ENCODE results near the gene RAPGEF1.

The RAPGEF1 gene

GRCh38 chr9:131748411-131748955 lies 8.6 kb upstream of the RAPGEF1 start:
- no peak for DNase-seq

- DNase-seq: no peak
Observed at GRCh38 chr9:131747352-131747751, 7.5 kb upstream of the RAPGEF1 start.

- DNase-seq: no peak
Observed at GRCh38 chr9:131745610-131746009, 5.7 kb upstream of the RAPGEF1 start.

- DNase-seq: no peak
Observed at GRCh38 chr9:131744720-131745201, 4.9 kb upstream of the RAPGEF1 start.

DNA sequence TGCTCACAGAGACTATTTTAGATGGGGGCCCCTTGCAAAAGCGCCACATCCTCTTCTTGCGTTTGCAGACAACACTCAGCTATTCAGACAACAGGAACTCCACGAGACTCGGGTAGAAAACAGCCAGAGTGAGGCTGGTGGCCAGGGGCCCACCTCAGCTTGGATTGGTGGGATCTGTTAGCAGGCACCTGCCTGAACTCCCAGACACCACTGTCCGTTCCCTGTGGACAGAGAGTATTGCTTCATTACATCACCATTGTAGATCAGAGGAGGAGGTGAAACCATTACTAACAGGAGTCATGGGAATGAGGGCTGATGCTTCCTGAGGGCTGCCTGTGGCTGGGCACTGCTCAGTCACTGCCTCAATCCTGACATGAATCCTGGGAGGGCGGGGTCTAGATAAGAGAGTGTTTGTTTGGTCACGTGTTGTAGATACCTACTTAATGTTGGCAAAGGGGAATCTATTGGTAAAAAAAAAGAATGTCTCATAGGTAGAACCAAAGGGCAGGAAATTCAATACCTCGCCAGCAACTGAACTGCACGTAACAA lies 4.4 kb upstream of the RAPGEF1 start:
- DNase-seq: no peak

DNA sequence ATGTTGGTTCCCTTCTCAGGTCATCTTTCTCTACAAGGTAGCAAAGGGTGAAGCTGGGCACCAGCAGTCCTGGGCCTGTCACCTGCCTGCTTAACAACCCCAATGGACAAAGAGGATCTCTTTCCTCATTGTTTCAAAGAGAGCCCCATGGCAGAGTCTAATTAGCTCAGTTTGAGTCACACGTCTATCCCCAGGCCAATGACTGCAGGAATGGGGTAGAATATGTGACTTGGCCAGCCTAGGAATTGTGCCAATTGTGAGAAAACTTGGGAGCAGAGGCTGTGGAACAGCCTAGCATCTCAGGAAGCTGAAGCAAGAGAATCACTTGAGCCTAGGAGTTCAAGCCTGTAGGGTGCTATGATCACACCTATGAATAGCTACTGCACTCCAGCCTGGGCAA lies 3.6 kb upstream of the RAPGEF1 start:
- DNase-seq: no peak

DNA sequence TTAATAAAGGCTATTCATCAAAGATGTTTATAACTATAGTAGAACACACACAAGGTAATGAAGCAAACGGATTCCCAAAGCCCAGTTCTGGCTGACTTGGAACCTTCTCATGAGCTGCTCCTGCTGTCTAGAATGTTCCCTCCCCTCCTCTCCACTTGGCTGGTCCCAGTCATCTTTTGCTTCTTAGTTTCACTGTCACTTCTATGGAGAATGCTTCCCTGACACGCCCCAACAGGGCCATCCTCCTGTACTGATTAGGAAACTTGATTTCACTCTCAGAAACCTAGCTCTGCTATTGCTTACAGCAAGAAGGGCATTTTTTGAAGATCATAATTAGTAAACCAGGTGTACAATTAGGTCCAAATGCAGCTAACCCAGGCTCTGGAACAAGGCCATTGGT lies 3.2 kb upstream of the RAPGEF1 start:
- no peak for DNase-seq

DNA sequence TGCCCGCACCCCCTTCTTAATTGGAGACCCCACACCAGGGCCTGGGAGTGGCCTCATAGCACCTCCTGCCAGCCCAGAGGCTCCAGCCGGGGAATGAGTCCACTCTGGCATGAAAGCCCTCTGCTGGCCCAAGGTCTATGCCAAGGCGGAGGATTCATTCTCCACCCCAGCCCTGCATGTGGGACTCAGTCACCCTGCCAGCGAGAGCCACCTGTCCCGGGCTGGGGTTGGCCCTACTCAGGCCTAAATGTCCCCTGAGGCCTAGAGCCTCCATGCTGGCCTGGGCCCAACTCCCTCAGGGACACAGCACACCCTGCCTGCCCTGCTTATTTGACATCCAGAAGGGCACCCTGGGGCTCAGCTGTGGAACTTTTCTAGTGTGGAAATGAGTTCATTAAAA lies 1.0 kb upstream of the RAPGEF1 start:
- no peak for DNase-seq

DNA sequence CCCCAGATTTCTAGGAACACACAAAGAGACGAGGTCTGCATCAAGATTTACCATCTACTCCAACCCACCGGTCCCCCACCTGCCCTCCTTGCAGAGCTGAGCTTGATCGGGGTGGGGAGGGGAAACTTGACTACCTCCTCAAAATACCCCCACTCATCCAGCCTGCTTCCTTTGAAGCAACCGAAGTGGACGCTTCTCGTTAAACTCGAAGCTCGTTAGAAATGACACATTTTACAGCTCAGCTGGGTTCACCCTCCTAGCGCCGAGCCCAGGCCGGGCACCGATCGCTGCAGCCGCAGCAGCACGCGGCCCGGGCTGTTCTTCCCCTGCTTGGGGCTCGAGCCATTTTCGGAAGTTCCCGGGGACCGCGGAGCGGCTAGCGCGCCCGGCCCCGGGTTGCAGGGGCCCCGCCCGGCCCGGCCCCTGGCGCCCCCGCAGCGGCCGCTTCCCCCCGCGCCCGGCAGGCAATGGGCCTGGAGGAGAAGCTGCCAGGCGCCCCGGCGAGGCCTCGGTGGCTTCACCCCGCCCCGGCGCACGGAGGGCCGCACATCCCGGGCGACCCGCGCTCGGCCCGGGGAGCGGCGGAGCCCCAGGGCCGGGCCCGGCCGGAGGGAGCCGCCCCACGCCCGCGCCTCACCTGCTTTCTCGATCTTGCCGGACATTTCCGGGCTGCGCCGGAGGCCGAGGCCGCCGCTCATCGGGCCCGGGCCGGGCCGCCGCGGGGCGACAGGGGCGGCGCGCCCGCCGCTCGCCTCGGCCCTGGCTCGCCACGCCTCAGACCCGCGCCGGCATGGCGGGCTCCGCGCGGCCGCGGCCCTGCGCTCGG lies 530 bp downstream of the RAPGEF1 start:
- DNase-seq: peak in 1 of 4 experiments; percentile 24

GRCh38 chr9:131738293-131739132 lies 1.4 kb downstream of the RAPGEF1 start:
- DNase-seq: no peak

DNA sequence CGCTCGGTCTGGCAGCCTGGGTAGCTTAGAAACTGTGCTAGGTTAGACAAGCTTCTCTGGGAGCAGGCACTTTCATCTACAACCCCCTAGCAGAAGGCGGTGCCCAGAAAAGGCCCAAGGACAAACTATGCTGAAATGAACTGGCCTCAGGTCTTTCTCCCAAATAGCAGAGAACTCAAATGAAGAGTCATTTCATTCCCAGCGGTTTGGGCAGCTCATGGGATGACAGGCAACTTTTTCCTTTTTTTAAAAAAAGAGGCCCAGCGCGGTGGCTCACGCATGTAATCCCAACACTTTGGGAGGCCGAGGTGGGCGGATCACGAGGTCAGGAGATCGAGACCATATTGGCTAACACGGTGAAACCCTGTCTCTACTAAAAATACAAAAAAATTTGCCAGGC lies 2.5 kb downstream of the RAPGEF1 start:
- DNase-seq: no peak

DNA sequence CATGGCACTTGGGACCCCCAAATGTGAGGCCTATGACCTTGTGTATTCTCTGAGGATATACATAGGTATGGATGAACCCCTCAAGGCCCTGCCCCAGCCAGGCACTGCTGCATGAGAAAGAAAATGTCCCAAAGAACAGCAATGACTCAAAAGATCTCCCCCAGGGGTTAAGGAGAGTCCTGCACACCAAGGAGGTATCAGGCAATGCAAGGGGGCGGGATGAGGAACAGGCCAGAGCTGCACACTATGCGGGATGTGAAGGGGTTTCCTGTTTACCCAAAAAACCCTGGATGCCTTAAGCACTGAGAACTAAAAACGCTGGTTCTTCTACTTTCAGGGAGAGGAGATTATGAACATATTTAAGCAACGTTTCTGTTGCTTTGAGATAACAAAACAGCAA lies 3.4 kb downstream of the RAPGEF1 start:
- DNase-seq: no peak

- no peak for DNase-seq
Observed at GRCh38 chr9:131735238-131736128, 4.4 kb downstream of the RAPGEF1 start.

- no peak for DNase-seq
Observed at GRCh38 chr9:131734781-131735180, 5.1 kb downstream of the RAPGEF1 start.

- DNase-seq: no peak
Observed at GRCh38 chr9:131734165-131734610, 5.7 kb downstream of the RAPGEF1 start.

GRCh38 chr9:131733541-131734061 lies 6.3 kb downstream of the RAPGEF1 start:
- DNase-seq: peak in 1 of 4 experiments; percentile 20

GRCh38 chr9:131732636-131733289 lies 7.1 kb downstream of the RAPGEF1 start:
- no peak for DNase-seq

DNA sequence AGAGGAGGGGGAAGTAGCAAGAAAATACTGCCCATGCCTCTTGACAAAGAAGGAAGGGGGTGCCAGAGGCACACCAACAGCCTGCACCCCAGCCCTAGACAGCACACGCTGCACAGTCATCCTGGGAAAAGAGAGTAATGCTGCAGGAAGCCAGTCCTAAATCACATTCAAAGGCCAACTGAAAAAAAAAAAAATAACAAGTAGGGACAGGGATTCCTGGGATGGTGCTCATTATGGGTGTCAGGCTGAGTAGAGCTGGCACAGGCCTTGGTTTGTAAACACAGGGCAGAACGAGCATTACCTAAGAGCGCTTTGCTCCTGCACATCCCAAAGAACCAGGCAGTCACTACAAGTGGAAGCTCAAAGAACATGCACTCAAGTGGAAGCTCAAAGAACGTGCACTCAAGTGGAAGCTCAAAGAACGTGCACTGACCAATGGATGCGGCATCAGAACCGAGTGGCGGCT lies 7.8 kb downstream of the RAPGEF1 start:
- no peak for DNase-seq

- DNase-seq: no peak
Observed at GRCh38 chr9:131731644-131732043, 8.2 kb downstream of the RAPGEF1 start.

DNA sequence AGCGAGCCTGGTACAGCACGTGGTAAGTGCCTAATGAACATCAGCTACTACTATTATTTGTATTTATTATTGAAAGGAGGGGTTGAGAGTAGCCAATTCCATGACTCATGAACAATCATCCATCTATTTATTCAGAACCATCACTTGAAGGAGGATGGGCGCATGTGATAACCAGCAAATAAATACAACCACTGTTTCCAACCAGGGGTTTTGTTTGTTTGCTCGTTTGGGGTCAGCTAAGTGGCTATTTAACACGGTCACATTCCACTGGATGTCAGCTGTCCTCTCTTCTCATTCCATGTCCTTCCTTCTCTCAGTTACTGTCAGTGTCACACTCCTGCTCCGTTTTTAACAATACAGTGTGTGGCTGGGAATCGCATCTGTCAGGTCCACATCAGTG lies 8.6 kb downstream of the RAPGEF1 start:
- no peak for DNase-seq

- DNase-seq: peak in 3 of 4 experiments; percentile 30 to 62 (median 30)
Observed at GRCh38 chr9:131728961-131729360, 10.9 kb downstream of the RAPGEF1 start.
